Measurements from ENCODE around the gene KIAA1586.
"Not testable (repeated sequence)": the region's sequence is repeated elsewhere in the genome, so short reads cannot be mapped to it uniquely, and the experiment has no call there.

The KIAA1586 gene, protein sequence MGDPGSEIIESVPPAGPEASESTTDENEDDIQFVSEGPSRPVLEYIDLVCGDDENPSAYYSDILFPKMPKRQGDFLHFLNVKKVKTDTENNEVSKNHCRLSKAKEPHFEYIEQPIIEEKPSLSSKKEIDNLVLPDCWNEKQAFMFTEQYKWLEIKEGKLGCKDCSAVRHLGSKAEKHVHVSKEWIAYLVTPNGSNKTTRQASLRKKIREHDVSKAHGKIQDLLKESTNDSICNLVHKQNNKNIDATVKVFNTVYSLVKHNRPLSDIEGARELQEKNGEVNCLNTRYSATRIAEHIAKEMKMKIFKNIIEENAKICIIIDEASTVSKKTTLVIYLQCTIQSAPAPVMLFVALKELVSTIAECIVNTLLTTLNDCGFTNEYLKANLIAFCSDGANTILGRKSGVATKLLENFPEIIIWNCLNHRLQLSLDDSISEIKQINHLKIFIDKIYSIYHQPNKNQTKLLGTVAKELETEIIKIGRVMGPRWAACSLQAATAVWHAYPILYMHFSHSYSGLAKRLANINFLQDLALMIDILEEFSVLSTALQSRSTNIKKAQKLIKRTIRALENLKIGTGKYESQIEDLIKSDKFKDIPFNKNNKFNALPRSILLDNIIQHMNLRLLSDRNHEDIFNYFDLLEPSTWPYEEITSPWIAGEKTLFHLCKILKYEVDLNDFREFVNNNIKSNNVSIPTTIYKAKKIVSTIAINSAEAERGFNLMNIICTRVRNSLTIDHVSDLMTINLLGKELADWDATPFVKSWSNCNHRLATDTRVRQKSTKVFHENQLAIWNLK

DNA sequence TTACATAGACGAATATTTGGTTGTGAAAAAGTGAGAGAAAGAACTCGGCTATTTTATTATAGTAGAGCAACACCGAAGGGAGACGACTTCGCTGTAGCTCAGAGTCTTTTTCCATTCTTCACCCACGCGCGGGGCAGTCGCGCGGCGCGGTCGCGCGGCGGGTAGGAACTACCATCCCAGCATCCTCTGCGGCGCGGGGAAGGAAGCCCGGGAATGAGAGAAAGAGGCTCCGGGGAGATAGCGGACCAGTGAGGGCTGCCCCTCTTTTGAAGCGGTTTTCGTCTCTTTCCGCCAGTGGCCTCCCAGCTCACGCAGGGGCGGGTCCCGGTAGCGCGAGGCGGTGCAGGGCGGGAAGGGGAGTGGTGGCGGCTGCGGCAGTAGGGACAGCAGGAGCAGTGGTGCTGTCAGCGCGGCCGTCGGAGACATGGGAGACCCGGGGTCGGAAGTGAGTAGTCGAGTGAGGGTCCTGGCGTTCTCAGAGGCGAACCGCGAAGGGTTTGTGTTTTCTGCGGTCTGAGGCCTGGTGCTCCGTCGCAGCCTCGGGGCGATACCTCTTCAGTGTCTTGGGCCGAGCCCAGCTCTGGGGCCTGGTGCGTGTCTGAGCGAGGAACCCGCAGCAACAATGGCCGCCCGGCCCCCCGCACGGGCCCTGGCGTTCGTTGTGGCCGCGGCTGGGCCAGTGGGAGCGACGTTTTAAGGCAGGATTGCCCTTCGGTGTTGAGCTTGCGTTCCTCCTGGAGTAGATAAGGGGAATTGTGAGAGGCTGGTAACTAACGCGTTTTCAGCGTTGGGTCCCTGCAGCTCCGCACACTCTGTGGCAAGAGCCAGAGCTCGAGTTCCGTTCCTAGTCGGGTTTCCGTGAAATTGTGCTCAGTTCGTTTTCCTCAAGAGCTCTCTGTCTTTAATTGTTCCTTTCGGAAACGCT is at the start of gene KIAA1586:
KIAA1586 (plus strand) TSS at position 362 of the 925 bp plus-strand sequence; CDS start at position 425, 63 bp downstream.
- peak; percentile 93 to 94 for DNase-seq

DNA sequence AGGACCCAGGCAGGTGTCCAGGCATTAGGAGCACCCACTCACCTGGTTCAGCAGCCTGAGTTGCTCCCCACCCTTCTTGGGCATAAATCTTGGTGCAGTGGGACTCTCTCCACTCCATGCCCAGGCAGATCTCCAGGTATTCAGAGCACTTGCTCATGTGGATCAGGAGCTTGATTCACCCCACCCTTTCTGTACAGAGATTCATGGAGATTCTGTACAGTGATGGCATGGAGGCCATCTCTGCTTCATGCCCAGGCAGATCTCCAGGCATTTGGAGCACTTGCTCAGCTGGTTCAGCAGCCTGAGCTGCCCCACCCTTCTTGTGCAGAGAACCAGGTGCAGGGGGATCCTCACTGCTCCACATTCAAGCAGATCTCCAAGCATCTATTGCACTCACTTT is 47.4 kb upstream of the KIAA1586 start:
- no peak for DNase-seq

DNA sequence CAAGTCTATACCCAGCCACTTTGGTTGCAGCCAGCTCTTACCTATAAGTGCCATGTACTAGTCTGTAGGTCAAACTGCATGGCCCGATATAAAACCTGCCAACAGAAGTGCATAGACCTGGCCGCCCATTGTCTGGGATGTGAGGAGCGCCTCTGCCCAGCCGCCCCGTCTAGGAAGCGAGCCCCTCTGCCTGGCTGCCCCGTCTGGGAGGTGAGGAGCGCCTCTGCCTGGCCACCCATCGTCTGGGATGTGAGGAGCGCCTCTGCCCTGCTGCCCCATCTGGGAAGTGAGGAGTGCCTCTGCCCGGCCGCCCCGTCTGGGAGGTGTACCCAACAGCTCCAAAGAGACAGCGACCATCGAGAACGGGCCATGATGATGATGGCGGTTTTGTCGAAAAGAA is 46.7 kb upstream of the KIAA1586 start:
- not testable (repeated sequence) for DNase-seq

DNA sequence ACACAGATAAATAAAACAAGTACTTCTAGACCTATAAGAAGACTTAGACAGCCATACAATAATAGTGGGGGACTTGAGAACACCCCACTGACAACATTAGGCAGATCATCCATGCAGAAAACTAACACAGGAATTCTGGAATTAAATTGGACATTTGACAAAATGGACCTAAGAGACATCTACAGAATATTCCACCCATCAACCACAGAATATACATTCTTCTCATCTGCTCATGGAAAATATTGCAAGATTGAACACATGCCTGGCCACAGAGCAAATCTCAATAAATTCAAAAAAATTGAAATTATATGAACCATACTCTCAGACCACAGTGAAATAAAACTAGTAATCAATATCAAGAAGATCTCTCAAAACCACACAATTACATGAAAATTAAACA is 44.3 kb upstream of the KIAA1586 start:
- no peak for DNase-seq

DNA sequence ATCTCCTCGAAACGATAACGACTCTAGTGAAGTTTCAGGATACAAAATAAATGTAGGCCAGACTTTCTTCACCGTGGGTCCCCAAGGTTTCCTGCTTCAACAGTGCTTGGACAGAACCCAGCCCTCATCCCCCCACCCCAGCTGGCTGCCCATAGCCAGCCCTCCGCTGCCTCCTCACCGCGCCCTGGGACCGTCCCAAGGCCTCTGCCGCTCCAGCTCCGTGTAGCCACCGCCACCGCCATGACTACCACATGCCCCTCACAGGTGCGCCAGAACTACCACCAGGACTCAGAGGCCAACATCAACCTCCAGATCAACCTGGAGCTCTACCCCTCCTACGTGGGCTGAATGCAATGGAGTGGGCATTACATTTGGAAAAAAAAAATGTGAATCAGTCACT is 42.2 kb upstream of the KIAA1586 start:
- no peak for DNase-seq

DNA sequence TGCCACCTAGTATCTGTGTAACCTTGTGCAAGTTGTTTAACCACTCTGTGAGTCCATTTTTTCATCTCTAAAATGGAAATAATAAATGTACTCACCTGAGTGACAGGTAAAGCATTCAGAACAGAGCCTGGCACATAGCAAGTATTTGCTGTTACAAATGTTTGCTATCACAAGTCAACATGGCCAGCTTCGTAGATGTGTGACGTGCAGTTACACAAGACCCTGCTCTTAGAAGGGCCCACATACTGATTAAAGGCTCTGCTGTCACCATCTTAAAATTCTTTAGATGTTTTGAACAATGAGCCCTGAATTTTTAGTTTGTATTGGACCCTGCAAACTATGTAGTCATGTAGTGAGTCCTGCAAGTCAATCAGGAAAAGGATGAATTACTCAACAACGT is 40.4 kb upstream of the KIAA1586 start:
- DNase-seq, result no peak

DNA sequence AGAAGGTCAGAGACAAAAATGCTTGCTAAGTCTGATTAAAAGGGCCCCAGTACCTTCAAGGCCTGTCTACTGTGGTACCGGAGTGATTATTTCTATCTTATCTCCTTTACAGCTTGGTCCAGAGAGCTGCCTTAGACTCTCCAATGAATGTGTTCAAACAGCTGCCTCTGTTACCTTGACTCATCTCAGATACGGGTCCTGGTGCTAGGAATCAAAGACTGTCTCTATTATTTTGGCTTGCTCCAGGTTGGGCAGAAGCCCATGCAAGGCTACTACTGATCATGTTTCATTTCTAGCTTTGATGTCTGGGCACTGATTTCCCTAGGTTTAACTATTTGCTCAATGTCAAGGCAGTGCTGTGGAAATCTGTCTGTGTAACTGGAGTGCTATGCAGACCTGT is 38.4 kb upstream of the KIAA1586 start:
- not testable (repeated sequence) for DNase-seq

DNA sequence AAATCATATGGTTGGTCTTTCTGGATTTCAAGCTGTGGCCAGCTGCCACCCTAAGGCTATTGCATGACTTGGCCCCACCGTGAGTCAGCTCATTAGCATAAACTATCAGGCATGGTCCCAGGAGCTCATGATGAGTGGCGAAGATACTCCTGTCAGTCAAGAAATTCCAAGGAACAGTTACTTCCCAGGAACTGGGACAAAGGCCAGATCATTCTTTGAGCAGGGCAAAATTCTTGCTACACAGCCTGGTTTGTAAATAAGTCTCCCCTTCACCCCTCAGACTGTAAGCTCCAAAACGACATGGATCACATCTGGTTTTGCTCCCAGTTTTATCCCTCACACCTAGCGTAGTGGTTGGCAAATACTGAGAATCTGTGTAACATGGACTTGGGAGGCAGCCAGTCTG is 33.0 kb upstream of the KIAA1586 start:
- DNase-seq, result no peak

DNA sequence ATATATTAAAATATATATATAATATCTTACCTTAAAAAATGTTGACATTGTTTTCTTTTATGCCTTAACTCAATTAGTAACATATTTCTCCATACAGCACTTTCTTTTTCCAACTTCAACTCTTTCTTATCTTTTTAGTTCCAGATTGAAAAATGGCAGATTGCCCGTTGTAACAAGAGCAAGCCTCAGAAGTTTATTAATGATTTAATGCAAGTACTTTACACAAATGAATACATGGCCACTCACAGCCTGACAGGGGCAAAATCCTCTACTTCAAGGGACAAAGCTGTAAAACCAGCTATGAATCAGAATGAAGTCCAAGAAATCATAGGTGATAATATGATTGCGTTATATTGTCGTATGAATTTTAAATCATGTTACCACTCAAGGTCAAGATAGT is 29.4 kb upstream of the KIAA1586 start:
- DNase-seq, result no peak

DNA sequence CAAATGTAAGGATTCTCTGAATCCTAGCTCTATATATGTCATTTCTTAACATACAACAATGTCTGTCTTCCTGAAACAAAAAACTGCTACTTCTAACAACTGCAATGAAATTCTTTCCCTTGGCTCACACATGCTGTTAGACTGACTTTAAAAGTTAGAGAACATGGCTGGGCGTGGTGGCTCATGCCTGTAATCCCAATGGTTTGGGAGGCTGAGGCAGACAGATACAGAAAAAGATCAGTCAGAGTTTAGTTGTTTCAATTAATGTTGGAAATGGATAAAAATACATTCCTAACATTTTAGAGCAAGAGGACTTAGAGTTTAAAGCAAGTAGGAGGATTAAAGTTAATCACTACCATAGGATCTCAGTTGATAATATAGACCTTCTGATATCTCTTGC is 28.7 kb upstream of the KIAA1586 start:
- no peak for DNase-seq

DNA sequence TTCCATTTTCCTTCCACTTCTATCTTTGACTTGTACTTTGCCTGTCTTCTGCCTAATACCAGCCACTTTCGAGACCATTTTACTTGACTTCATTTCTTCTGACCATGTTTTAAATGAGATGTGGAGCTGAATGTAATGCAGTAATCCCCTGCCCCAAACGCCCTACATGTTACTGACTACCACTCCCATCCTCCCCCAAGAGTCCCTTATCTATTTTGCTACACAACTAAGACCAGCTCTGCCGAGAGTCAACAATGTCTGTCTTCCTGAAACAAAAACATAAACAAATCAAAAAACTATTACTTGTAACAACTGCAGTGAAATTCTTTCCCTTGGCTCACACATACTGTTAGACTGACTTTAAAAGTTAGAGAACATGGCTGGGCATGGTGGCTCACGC is 27.1 kb upstream of the KIAA1586 start:
- DNase-seq, result no peak

DNA sequence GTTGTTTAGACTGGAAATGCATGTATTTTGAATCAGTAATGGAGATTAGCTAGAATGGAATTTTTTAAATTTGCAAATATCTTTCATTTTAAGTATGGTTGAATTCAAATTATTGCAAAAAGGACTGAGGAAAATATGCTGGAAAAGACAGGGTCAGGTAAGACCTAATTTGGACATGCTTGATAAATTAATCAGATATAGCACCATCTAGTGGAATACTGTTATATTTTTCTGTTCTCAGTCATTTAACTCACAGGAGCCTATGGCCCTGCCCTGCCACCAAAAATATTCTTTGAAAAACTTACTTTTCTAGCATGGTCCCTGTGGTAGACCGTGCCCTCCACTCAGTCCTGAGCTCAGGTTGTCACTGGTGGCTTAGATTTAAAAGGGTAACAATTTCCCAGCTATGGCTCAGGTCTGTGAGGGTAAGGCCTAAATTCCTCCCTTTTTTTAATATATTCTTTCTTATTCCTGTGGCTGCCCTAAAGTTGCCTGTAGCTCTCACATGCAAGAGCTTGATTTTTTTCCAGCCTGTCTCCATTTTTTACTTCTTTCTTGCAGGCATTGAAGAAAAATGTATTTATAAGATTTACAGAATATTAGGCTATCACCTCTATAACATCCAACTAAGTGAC is 25.3 kb upstream of the KIAA1586 start:
- DNase-seq, result peak; percentile 29 to 34

DNA sequence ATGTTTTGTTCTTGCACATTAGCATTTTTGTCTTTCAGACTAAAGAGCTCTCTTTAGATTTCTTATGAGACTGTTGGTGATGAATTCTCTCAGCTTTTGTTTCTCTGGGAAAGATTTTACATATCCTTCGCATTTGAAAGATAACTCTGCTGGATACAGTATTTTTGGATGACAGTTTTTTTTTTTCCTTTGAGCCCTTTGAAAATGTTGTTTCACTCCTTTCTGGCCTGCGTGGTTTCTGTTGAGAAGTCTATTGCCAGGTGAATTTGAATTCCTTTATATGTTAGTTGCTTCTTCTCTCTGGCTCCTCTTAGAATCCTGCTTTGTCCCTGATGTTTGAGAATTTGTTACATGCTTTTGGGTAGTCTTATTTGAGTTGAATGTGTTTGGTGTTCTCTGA is 22.2 kb upstream of the KIAA1586 start:
- no peak for DNase-seq

DNA sequence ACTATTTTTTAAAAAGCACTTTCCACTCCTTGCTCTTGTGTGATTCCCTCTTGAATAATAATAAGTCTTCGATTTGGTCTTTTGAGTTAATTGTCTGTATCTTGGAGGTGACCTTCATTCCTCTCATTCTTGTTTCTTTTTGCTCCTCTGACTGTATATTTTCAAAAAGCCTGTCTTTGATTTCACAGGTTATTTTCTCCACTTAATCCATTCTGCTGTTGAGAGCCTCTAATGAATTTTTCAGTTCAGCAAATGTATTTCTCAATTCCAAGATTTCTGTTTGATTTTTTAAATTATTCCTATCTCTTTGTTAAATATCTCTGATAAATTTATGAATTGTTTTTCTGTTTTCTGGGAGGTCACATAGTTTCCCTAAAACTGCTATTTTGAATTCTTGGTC is 21.7 kb upstream of the KIAA1586 start:
- no peak for DNase-seq

DNA sequence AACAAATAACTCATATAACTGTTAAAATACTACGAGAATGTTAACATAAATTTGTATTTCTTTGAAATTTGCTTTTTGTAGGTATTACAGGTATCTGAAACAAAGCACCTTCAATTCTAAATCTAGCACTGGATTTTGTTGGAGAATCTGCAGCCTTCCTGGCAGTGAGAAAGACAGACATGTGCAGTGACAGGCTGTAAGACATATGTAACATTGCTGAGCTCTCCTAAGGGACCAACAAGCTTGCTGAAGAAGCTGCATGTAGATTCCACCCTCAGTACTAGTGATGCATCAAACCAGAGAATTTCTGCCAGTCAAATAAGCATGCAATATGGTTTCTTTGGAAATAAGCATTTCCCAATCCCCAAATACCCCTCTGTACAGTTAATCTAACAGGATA is 20.5 kb upstream of the KIAA1586 start:
- DNase-seq, result no peak

DNA sequence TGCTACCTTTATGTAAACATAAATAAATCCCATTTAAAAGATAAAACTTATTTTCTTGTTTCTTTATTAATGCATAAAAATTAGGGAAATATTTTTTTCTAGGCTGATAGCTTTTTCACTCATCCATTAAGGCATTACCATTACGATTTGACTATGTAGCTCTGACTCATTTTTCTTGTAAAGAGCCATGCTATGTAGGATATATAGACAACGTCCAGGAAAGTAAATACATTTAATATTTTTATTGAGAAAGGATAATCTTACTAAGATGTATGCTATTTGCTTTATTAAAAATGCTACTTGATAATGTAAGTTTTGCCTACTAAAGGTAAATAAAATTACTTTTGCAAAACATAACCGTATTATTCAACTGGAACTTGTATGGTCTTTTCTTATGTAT is 19.2 kb upstream of the KIAA1586 start:
- no peak for DNase-seq

DNA sequence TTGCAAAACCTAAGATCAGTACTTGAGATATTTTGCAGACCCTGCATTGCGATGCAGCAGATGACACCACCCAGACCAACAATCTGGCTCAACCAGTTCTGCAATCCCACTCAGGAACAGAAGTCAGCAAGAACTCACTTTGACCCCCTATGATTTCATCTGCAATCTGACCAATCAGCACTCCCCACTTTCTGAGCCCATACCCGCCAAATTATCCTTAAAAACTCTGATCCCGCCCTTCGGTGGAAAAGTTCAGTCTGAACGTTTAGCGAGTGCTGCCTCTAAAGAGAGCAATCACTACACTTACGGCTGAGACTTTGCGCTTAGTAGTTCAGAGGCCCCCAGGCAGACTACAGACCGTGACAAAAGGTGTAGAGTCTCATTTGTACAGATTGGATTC is 17.3 kb upstream of the KIAA1586 start:
- DNase-seq, result no peak

DNA sequence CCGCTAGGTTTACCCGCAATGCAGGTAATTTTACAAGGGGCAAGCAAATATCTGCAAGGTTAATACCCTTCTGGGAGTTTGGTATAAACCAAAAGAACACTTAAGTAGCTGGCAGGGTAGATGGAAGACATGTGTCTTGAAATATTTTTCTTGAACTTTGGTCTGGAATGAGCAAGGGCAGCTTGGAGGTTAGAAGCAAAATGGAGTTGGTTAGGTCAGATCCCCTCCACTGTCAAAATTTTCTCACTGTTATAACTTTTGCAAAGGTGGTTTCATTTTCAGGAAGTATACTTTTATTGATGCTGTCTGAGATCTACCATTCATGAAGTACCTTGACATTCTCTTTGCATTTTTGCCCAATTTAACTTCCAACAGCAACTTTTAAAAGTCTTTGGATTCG is 13.3 kb upstream of the KIAA1586 start:
- no peak for DNase-seq

DNA sequence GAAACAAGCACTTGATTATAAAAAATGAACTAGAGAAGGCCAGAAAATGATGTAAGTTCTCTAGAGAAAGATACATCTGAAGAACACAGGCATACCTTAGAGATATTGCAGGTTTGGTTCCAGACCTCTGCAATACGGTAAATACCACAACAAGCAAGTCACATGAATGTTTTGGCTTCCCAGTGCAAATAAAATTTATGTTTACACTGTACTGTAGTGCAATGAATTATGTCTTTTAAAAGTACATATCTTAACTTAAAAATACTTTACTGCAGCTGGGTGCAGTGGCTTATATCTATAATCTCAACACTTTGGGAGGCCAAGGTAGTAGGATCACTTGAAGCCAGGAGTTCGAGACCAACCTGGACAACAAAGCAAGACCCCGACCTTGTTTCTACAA is 10.9 kb upstream of the KIAA1586 start:
- DNase-seq, result no peak

DNA sequence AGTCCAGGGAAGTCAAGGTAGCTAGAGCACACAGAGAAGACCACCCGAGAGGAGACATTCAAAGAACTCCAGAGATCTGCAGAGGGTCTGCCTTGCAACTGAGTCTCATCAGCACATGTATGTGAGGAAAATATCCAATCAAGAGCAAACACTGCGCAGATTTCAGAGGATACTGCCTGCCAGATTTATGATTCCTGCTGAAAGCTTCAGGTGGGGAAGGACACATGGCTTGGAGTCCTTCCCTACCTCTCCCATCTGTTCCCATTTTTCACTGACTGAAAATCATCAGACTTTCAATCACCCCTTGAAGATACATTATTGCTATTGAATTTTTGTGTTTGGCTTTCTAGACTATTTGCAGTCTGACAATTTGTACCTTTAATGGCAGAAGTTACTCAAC is 7.6 kb upstream of the KIAA1586 start:
- DNase-seq, result no peak

DNA sequence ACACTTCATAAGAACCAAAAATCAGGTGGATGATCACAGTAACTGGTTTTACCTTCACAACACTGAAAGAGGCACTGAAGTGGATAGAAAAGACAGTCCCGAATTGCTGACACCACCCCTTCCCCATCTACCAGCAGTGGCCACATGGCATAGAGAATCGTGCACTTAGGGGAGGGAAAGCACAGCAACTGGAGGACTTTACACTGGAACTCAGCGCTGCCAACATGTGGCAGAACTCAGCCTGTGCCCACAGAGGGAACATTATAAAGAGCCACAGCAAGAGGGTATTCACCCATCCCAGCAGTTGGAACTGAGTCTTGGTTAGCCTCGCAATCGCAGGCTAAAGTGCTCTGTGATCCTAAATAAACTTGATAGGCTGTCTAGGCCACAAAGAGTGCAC is 6.5 kb upstream of the KIAA1586 start:
- DNase-seq, result peak in 1 of 2 experiments; percentile 7

DNA sequence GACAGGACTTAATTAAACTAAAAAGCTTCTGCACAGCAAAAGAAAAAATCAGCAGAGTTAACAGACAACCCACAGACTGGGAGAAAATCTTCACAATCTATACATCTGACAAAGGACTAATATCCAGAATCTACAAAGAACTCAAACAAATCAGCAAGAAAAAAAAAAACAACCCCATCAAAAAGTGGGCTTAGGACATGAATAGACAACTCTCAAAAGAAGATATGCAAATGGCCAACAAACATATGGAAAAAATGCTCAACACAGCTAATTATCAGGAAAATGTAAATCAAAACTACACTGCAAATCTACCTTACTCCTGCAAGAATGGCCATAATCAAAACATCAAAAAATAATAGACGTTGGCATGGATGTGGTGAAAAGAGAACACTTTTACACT is 2.4 kb upstream of the KIAA1586 start:
- DNase-seq, result not testable (repeated sequence)

DNA sequence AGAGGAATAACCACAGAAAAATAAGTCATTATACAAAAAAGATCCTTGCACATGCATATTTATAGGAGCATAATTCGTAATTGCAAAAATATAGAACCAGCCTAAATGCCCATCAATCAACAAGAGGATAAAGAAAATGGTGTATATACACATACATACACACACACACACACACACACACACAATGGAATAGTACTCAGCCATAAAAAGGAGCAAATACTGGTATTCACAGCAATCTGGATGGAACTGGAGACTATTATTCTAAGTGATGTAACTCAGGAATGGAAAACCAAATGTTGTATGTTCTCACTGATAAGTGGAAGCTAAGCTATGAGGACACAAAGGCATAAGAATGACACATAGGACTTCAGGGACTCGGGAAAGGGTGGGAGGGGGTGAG is 1.9 kb upstream of the KIAA1586 start:
- DNase-seq, result no peak
